ENCODE results near the gene GDI2.

- no peak for TF ChIP-seq POLR2A (IDR thresholded peaks at IDR 0.05)
- TF ChIP-seq CTCF (IDR thresholded peaks at IDR 0.05) = no peak
These were observed 72.0 kb downstream of the GDI2 start for GRCh38 chr10:5741276-5741675.

All from lower leg skin (tissue), 3 donors.